Activated naive CD4-positive, alpha-beta T cell treated with anti-CD3 and anti-CD28 coated beads, Interleukin-2, amount 50 U/mL, for 24 hours (primary cell): ENCODE results near the gene YLPM1.
"Not testable (repeated sequence)": the region's sequence is repeated elsewhere in the genome, so short reads cannot be mapped to it uniquely, and the experiment has no call there.

Experiments used
- H3K27ac Mint-ChIP-seq: one replicate; pipeline ENCODE4 v1.8.0; 2021; ENCODE audit warnings: mild to moderate bottlenecking, mixed read lengths
- H3K27me3 Mint-ChIP-seq: one replicate; pipeline ENCODE4 v1.8.0; 2021; ENCODE audit warnings: mixed read lengths
- H3K36me3 Mint-ChIP-seq: one replicate; pipeline ENCODE4 v1.8.0; 2021; ENCODE audit warnings: mixed read lengths
- H3K4me1 Mint-ChIP-seq: one replicate; pipeline ENCODE4 v1.8.0; 2021; ENCODE audit warnings: mixed read lengths
- H3K4me3 Mint-ChIP-seq: one replicate; pipeline ENCODE4 v1.8.0; 2021; ENCODE audit warnings: mild to moderate bottlenecking, mixed read lengths
- H3K9me3 Mint-ChIP-seq: one replicate; pipeline ENCODE4 v1.8.0; 2021; ENCODE audit warnings: mixed read lengths

The YLPM1 gene

GRCh38 chr14:74762917-74763802 is at the start of gene YLPM1:
TSS of gene YLPM1 (plus strand) at chr14:74763316. CDS start at chr14:74763490, 174 bp downstream.
- Mint-ChIP-seq H3K9me3 (no peaks in the 10 kb centered on the region), H3K27ac (peak within 1 kb of the TSS; percentile 97), H3K4me1 (peaks cover 51% of the 10 kb centered on the region), H3K4me3 (peak within 1 kb of the TSS; percentile 93), H3K27me3 (no peaks in the 10 kb centered on the region), H3K36me3 (peaks cover 16% of the 10 kb centered on the region)

- peak overlapping the region; percentile 97 for H3K27ac Mint-ChIP-seq
- H3K36me3 Mint-ChIP-seq: peaks cover 12% of the 10 kb centered on the region
- peaks cover 59% of the 10 kb centered on the region for H3K4me1 Mint-ChIP-seq
- H3K9me3 Mint-ChIP-seq: no peaks in the 10 kb centered on the region
- peak overlapping the region; percentile 100 for H3K4me3 Mint-ChIP-seq
- H3K27me3 Mint-ChIP-seq: no peaks in the 10 kb centered on the region
These were observed 49.8 kb upstream of the YLPM1 start for GRCh38 chr14:74713395-74713735.

GRCh38 chr14:74720526-74720925 is 42.6 kb upstream of the YLPM1 start:
- Mint-ChIP-seq H3K36me3 (peaks cover 20% of the 10 kb centered on the region), H3K9me3 (no peaks in the 10 kb centered on the region), H3K4me1 (peaks cover 5% of the 10 kb centered on the region), H3K27me3 (no peaks in the 10 kb centered on the region), H3K27ac (no peak overlapping the region), H3K4me3 (no peak overlapping the region)

GRCh38 chr14:74723134-74723533 is 40.0 kb upstream of the YLPM1 start:
- Mint-ChIP-seq H3K27ac (no peak overlapping the region), H3K9me3 (no peaks in the 10 kb centered on the region), H3K4me1 (no peaks in the 10 kb centered on the region), H3K4me3 (no peak overlapping the region), H3K27me3 (no peaks in the 10 kb centered on the region), H3K36me3 (peaks cover 17% of the 10 kb centered on the region)

GRCh38 chr14:74732387-74732786 is 30.7 kb upstream of the YLPM1 start:
- Mint-ChIP-seq H3K36me3 (peaks cover 25% of the 10 kb centered on the region), H3K27ac (no peak overlapping the region), H3K4me3 (no peak overlapping the region), H3K27me3 (no peaks in the 10 kb centered on the region), H3K4me1 (peaks cover 3% of the 10 kb centered on the region), H3K9me3 (no peaks in the 10 kb centered on the region)

- no peak overlapping the region for H3K4me3 Mint-ChIP-seq
- no peaks in the 10 kb centered on the region for H3K9me3 Mint-ChIP-seq
- no peak overlapping the region for H3K27ac Mint-ChIP-seq
- H3K4me1 Mint-ChIP-seq: peaks cover 3% of the 10 kb centered on the region
- H3K36me3 Mint-ChIP-seq: peaks cover 25% of the 10 kb centered on the region
- no peaks in the 10 kb centered on the region for H3K27me3 Mint-ChIP-seq
These were observed 29.9 kb upstream of the YLPM1 start for GRCh38 chr14:74733221-74733620.

GRCh38 chr14:74735125-74735524 is 28.0 kb upstream of the YLPM1 start:
- no peaks in the 10 kb centered on the region for H3K4me1 Mint-ChIP-seq
- no peaks in the 10 kb centered on the region for H3K27me3 Mint-ChIP-seq
- H3K9me3 Mint-ChIP-seq: no peaks in the 10 kb centered on the region
- H3K36me3 Mint-ChIP-seq: peaks cover 23% of the 10 kb centered on the region
- no peak overlapping the region for H3K4me3 Mint-ChIP-seq
- no peak overlapping the region for H3K27ac Mint-ChIP-seq

GRCh38 chr14:74737753-74738325 is 25.3 kb upstream of the YLPM1 start:
- Mint-ChIP-seq H3K27ac (peak overlapping the region; percentile 12), H3K4me1 (no peaks in the 10 kb centered on the region)

GRCh38 chr14:74739293-74740030 is 23.7 kb upstream of the YLPM1 start:
- Mint-ChIP-seq H3K36me3 (peaks cover 13% of the 10 kb centered on the region), H3K27me3 (no peaks in the 10 kb centered on the region), H3K27ac (no peak overlapping the region), H3K4me1 (no peaks in the 10 kb centered on the region), H3K9me3 (no peaks in the 10 kb centered on the region), H3K4me3 (no peak overlapping the region)

More at GRCh38 chr14:74737753-74738325, 25.3 kb upstream of the YLPM1 start:
- no peaks in the 10 kb centered on the region for H3K9me3 Mint-ChIP-seq
- no peaks in the 10 kb centered on the region for H3K27me3 Mint-ChIP-seq
- H3K4me3 Mint-ChIP-seq: no peak overlapping the region
- peaks cover 16% of the 10 kb centered on the region for H3K36me3 Mint-ChIP-seq

GRCh38 chr14:74747237-74747636 is 15.9 kb upstream of the YLPM1 start:
- Mint-ChIP-seq H3K9me3 (no peaks in the 10 kb centered on the region), H3K4me1 (no peaks in the 10 kb centered on the region), H3K36me3 (peaks cover 3% of the 10 kb centered on the region), H3K4me3 (no peak overlapping the region), H3K27me3 (no peaks in the 10 kb centered on the region), H3K27ac (no peak overlapping the region)

GRCh38 chr14:74754157-74754556 is 9.0 kb upstream of the YLPM1 start:
- Mint-ChIP-seq H3K27me3 (no peaks in the 10 kb centered on the region), H3K4me1 (no peaks in the 10 kb centered on the region), H3K36me3 (peaks cover 8% of the 10 kb centered on the region), H3K27ac (no peak overlapping the region), H3K9me3 (peaks cover 10% of the 10 kb centered on the region), H3K4me3 (no peak overlapping the region)

- no peak overlapping the region for H3K27ac Mint-ChIP-seq
- no peaks in the 10 kb centered on the region for H3K27me3 Mint-ChIP-seq
- H3K9me3 Mint-ChIP-seq: peaks cover 10% of the 10 kb centered on the region
- no peak overlapping the region for H3K4me3 Mint-ChIP-seq
- H3K4me1 Mint-ChIP-seq: no peaks in the 10 kb centered on the region
- H3K36me3 Mint-ChIP-seq: peaks cover 8% of the 10 kb centered on the region
These were observed 8.2 kb upstream of the YLPM1 start for GRCh38 chr14:74754899-74755298.

GRCh38 chr14:74756326-74756725 is 6.8 kb upstream of the YLPM1 start:
- Mint-ChIP-seq H3K4me1 (no peaks in the 10 kb centered on the region), H3K9me3 (peaks cover 10% of the 10 kb centered on the region), H3K4me3 (no peak overlapping the region), H3K36me3 (peaks cover 8% of the 10 kb centered on the region), H3K27me3 (no peaks in the 10 kb centered on the region), H3K27ac (no peak overlapping the region)

- H3K9me3 Mint-ChIP-seq, H3K27me3 Mint-ChIP-seq, H3K4me3 Mint-ChIP-seq, H3K27ac Mint-ChIP-seq, H3K36me3 Mint-ChIP-seq: not testable (repeated sequence)
- peaks cover 13% of the 10 kb centered on the region for H3K4me1 Mint-ChIP-seq
These were observed 4.6 kb upstream of the YLPM1 start for GRCh38 chr14:74758505-74758904.

- Mint-ChIP-seq H3K4me3 (peak overlapping the region; percentile 93), H3K4me1 (peaks cover 58% of the 10 kb centered on the region), H3K27me3 (no peaks in the 10 kb centered on the region), H3K9me3 (no peaks in the 10 kb centered on the region), H3K27ac (peak overlapping the region; percentile 92), H3K36me3 (peaks cover 19% of the 10 kb centered on the region)
These were observed 851 bp downstream of the YLPM1 start for GRCh38 chr14:74763803-74764531.
